Activated CD4-positive, alpha-beta T cell treated with anti-CD3 and anti-CD28 coated beads, Interleukin-2, amount 10 ng/mL, durations not matched to agents 24 days and 14 days (primary cell): ENCODE data around the gene DPYSL5. TPM values are rescaled to one million over a fixed set of nuclear protein-coding genes. Genes with fewer than 3 reads are reported as not detected.
A peak's percentile ranks its signal among the peaks of the same experiment; 100 is the strongest.

Experiments used
- DNase-seq: peaks from one replicate; pipeline ENCODE4 v3.0.0; 2022
- H3K27ac Mint-ChIP-seq: one replicate; pipeline ENCODE4 v1.8.0; 2022; ENCODE audit warnings: mild to moderate bottlenecking, mixed read lengths
- H3K27me3 Mint-ChIP-seq: one replicate; pipeline ENCODE4 v1.8.0; 2022; ENCODE audit warnings: mixed read lengths
- H3K36me3 Mint-ChIP-seq: one replicate; pipeline ENCODE4 v1.8.0; 2022; ENCODE audit warnings: low read depth, mild to moderate bottlenecking, mixed read lengths
- H3K4me1 Mint-ChIP-seq: one replicate; pipeline ENCODE4 v1.8.0; 2021; ENCODE audit warnings: mixed read lengths
- H3K4me3 Mint-ChIP-seq: one replicate; pipeline ENCODE4 v1.8.0; 2022; ENCODE audit warnings: mild to moderate bottlenecking, moderate library complexity, mixed read lengths
- H3K9me3 Mint-ChIP-seq: one replicate; pipeline ENCODE4 v1.8.0; 2021; ENCODE audit warnings: mixed read lengths
- intact Hi-C: fragments of 100-400 bp; cut with micrococcal nuclease; formaldehyde crosslinking; loops from one replicate; pipeline ENCODE4 v1.15.1; 2023
- total RNA-seq: library from RNA; stranded (reverse); gene quantifications from 2 replicates; pipeline ENCODE4 v1.2.3, GENCODE V29; 2022

The DPYSL5 gene
- total RNA-seq, 1 donor from 2014 or later = not detected

DNA sequence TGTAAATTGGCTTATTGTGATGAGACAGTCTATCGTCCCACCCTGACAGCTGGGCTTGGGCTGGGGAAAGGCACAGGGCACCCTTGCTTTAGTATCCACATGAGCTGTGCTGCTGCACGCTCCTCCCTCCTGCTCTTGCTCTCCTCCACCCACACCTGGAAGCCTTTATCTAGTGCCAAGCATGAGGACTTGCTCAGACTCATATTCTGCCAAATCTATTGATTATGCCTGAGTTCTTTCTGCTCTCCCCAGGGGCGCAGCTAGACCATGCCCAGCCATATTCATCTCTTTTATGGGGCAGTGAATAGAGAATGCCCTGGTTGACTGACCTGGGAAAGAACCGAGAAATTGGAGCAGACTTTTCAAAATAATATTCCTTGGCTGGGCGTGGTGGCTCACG lies 29.0 kb upstream of the DPYSL5 start:
- H3K27ac Mint-ChIP-seq = no peak overlapping the region
- H3K36me3 Mint-ChIP-seq = no peaks in the 10 kb centered on the region
- no peaks in the 10 kb centered on the region for H3K9me3 Mint-ChIP-seq
- H3K4me3 Mint-ChIP-seq = no peak overlapping the region
- DNase-seq = no peak
- H3K27me3 Mint-ChIP-seq = peaks cover 2% of the 10 kb centered on the region
- H3K4me1 Mint-ChIP-seq = no peaks in the 10 kb centered on the region
- intact Hi-C loops = no loop called here

DNA sequence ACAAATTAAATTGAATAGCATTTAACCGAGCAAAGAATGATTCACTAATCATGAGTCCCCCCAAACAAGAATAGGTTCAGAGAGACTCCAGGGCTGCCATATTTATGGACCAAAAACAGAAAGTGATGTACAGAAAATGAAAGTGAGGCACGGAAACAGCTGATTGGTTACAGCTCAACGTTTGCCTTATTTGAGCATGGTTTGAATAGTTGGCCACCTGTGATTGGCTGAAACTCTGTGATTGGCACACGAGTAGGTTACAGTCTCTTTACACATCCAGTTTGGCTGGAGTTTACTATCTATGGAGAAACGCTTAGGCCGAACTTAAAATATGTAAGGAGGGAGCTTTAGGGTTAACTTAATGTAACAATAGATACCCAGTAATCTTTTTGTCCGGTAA lies 27.0 kb upstream of the DPYSL5 start:
- no peak overlapping the region for H3K4me3 Mint-ChIP-seq
- no peaks in the 10 kb centered on the region for H3K9me3 Mint-ChIP-seq
- no peak for DNase-seq
- no peak overlapping the region for H3K27ac Mint-ChIP-seq
- H3K27me3 Mint-ChIP-seq = no peaks in the 10 kb centered on the region
- no peaks in the 10 kb centered on the region for H3K36me3 Mint-ChIP-seq
- intact Hi-C loops = no loop called here
- H3K4me1 Mint-ChIP-seq = no peaks in the 10 kb centered on the region

DNA sequence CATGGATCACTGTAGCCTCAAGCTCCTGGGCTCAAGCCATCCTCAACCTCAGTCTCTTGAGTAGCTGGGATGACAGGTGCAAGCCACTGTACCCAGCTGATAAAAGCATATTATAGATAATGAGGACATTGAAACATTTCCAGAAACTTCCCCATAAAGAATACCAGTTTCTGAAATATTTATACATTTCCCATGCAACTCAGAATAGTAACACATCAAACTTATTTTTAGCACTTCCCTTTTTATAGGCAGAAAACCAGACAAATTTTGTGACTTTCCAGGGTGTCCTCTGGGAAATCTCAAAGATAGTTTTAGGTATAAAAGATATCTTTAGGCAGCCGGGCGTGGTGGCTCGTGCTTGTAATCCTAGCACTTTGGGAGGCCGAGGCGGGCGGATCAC lies 25.1 kb upstream of the DPYSL5 start:
- no peak for DNase-seq
- H3K4me1 Mint-ChIP-seq = no peaks in the 10 kb centered on the region
- no peaks in the 10 kb centered on the region for H3K9me3 Mint-ChIP-seq
- no peaks in the 10 kb centered on the region for H3K36me3 Mint-ChIP-seq
- intact Hi-C loops = no loop called here
- H3K4me3 Mint-ChIP-seq = no peak overlapping the region
- H3K27ac Mint-ChIP-seq = no peak overlapping the region
- peaks cover 6% of the 10 kb centered on the region for H3K27me3 Mint-ChIP-seq

DNA sequence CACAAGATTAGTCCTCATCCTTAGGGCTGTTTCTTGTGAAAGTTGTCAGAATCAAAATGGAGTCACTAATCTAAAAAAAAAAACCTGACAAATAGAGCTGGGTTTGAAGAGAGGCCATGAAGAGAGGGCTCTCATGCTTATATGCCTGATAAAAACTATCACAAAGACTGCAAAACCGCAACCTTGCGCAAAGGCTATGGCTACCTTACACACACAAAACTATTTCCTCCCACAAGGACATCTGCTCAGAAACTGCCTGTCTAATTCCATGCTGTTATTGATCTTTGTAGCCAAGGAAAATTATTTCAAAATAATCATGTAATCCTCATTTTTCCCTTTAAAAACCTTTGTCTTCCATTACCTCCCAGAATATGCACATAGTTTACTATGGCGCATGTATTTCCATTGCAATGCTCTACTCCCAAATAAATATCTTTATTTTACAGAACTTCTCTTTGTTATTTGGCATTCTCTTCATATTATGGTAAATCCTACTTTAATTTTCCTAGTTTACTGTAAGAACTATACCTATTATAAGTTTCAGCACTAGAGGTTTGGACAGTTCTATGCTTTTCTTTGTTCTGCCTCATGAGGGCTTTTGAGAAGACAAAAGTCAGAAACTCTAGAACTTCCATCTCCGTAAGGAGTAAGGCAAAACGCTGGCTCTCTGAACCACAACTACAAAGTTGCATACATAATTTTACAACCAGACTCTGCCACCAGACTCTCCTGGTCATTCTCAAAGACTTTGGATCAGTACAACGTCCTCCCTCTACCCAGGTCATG lies 9.6 kb upstream of the DPYSL5 start:
- Mint-ChIP-seq H3K9me3 (no peaks in the 10 kb centered on the region), H3K36me3 (no peaks in the 10 kb centered on the region), H3K4me3 (no peak overlapping the region), H3K27me3 (peaks cover 52% of the 10 kb centered on the region), H3K27ac (no peak overlapping the region), H3K4me1 (no peaks in the 10 kb centered on the region)
- intact Hi-C loops = no loop called here
- DNase-seq = no peak

DNA sequence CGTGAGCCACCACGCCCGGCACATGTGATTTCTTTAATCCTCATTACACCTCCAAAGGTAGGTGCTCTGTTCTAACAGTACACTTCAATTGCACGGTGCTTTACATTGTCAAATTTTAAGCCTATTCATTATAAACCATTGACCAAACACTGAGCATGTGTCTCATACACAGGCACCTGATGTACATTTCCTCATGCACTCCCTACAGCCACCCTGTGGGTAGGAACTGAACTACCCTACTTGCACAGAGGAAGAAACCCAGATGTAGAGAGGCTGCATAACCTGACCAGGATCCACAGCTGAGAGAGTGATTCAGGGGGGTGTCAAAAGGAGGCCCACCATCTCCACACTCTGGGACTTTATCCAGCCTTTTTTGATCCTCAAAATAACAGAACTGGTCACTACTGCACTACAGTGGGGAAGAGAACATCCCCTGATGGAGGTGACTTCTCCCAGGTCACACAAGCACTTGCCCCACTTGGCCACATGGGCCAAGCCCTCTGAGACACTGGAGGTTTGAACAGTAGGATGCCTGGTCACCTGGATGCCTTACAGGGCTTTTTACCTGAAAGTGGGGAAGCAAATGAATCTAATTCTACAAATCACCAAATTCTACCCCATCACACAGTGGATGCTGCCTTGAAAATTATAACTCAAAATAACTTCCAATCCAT lies 6.9 kb upstream of the DPYSL5 start:
- Mint-ChIP-seq H3K36me3 (no peaks in the 10 kb centered on the region), H3K4me1 (no peaks in the 10 kb centered on the region), H3K27me3 (peaks cover 51% of the 10 kb centered on the region), H3K9me3 (no peaks in the 10 kb centered on the region), H3K27ac (no peak overlapping the region), H3K4me3 (no peak overlapping the region)
- intact Hi-C loops = loop anchor here (10.0 kb wide), 1 partner anchor 344 kb away; no protein-coding TSS in a partner anchor
- DNase-seq = no peak

DNA sequence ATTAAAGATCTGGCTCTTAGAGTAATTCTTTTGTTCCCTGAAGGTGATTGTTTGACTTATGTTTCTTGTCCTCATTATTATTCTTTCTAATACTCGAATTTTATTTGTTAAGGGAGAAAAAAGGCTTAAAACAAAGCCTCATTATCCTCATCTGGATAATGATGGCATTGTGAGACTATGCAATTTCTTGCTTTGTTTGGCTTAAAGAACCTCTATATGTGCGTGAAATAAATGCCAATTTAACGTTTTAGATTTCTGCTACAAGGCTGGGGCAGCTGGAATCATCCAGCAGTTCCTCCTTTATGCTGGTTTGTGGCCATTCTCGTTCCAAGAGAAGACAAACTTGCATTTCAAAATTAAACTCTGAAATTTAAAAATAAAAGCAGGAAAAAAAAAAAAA lies 4.9 kb upstream of the DPYSL5 start:
- no peak for DNase-seq
- no peaks in the 10 kb centered on the region for H3K9me3 Mint-ChIP-seq
- H3K27me3 Mint-ChIP-seq = peaks cover 61% of the 10 kb centered on the region
- no peak overlapping the region for H3K27ac Mint-ChIP-seq
- H3K4me3 Mint-ChIP-seq = no peak overlapping the region
- H3K36me3 Mint-ChIP-seq = no peaks in the 10 kb centered on the region
- intact Hi-C loops = loop anchor here (10.0 kb wide), 1 partner anchor 342 kb away; no protein-coding TSS in a partner anchor
- H3K4me1 Mint-ChIP-seq = peaks cover 2% of the 10 kb centered on the region

DNA sequence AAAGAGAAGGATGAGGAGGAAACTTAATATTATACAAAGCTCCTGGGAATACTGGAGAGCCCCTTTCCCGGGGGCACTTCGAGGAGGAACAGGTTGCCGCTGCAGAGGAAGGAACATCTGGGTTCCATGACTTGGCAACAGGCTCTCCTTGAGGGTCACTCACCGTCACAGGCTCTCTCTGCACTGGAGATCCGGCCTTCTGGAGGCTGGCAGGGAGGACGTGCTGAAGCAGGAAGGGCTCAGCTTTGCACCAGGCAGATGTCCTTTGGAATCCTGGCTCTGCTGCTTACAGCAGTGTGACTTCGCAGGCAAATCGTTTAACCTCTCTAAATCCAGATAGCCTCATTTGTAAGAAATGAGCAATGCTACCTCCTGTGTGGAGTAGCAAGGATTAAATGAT lies 2.9 kb upstream of the DPYSL5 start:
- H3K36me3 Mint-ChIP-seq = no peaks in the 10 kb centered on the region
- intact Hi-C loops = loop anchor here (5.0 to 10.0 kb wide), 2 partner anchors 340 to 417 kb away; partner anchors contain the start of gene SLC30A3
- no peak overlapping the region for H3K27ac Mint-ChIP-seq
- H3K4me1 Mint-ChIP-seq = peaks cover 5% of the 10 kb centered on the region
- DNase-seq = no peak
- H3K9me3 Mint-ChIP-seq = no peaks in the 10 kb centered on the region
- H3K27me3 Mint-ChIP-seq = peaks cover 51% of the 10 kb centered on the region
- no peak overlapping the region for H3K4me3 Mint-ChIP-seq

DNA sequence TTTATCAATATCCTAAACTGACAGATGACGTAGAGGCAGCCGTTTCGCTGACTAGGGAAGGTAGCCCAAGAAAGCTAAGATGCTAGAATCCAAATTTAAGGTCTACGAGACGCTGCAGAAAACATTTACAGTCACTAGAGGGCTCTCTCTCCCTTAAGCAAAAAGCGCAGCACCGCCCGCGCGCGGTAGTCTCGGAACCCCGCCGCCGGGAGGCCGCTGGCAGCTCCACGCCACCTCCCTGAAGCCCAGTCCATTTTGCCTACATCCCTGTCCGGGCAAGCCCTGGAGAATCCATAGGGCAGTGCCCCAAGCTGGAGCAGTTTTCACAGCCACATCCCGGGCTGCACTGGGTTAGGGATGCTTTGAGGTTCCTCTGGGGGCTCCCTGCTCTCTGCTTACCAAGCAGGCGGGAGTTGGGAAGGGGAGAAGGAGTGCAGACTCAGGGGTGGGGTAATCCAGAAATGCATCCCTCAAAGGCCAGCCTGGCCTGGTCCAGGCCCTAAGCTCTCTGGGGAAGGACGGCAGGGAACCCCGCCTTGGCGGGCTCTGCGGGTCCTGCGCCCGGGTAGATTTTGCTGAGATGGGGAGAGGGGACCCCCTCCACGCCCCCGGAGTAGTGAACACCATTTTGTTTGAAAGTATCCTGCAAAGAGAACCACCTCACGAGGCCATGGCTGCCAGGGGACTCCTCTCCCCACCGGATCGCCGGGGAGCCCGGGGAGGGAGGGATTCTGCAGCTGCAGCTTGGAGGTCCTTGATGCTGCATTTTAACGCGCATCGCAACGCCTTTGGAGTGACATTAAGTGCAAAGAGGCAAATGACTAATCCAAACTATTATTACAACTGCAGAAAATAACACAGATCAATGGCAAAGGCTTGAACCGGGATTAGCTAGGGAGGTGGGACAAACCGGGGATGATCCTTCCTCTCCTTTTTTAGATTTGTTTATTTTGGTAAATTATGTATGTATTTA lies 1.3 kb upstream of the DPYSL5 start:
- intact Hi-C loops = loop anchor here (1.0 to 10.0 kb wide), 5 partner anchors 76 to 416 kb away; partner anchors contain the start of gene SLC30A3
- Mint-ChIP-seq H3K27ac (no peak overlapping the region), H3K4me3 (peak overlapping the region; percentile 51), H3K36me3 (no peaks in the 10 kb centered on the region), H3K9me3 (no peaks in the 10 kb centered on the region), H3K27me3 (peaks cover 55% of the 10 kb centered on the region), H3K4me1 (peaks cover 5% of the 10 kb centered on the region)
- DNase-seq = peak; percentile 88

DNA sequence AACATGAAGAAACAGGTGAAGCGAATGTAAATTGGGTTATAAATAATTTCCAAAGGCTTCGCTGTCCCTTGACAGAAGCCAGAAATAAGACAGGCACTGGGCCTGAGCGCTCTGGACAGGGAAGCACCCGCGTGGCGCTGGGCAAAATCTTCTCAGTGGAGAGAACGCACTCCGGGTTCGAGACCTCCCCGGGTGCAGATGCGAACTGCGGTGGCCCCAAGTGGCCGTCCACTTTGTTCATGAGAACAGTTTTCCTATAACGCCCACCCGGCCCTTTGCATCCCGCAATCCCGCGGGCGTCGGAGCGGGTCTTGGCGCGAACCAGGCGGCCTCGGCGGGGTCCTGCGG lies 651 bp upstream of the DPYSL5 start:
- Mint-ChIP-seq H3K27ac (no peak overlapping the region), H3K9me3 (no peaks in the 10 kb centered on the region), H3K27me3 (peaks cover 60% of the 10 kb centered on the region), H3K4me3 (peak overlapping the region; percentile 51), H3K36me3 (no peaks in the 10 kb centered on the region), H3K4me1 (peaks cover 5% of the 10 kb centered on the region)
- peak; percentile 54 for DNase-seq
- intact Hi-C loops = loop anchor here (2.0 to 10.0 kb wide), 3 partner anchors 170 to 415 kb away; partner anchors contain the start of gene SLC30A3

DNA sequence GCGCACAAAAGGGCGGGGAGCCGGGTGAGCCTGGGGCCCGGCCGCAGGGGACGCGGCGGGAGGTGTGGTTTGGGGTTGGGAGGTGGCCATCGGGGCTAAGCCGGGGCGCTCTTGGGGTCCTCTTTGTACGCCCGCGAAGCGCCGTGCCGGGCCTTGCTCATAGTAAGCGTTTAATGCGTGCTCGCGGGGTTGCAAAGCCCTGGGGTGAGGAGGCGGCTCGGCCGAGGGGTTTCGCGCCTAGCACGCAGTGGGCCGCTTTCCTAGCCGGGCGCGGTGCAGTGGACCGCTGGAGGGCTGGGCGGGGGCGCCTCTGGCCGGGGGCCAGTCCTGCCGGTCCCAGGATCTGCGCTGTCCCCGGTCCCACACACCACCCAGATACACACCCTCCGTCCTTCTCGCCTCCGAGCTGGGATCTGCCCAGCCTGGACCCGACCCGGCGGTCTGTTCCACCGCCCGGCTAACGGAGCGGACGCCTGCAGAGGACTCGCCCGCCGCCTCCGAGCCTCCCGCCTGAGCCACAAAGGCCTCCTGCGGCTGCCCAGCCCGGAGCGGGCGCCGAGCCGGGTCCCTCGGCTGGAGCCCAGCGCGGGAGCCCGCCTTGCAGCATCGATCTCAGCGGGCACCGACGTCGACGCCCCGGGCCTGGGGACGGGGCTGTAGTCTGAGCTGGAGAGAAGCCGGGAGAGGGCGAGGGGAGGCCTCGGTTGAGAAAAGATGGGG lies 564 bp downstream of the DPYSL5 start:
- H3K9me3 Mint-ChIP-seq = no peaks in the 10 kb centered on the region
- intact Hi-C loops = loop anchor here (5.0 to 10.0 kb wide), 2 partner anchors 336 to 414 kb away; partner anchors contain the start of gene SLC30A3
- H3K36me3 Mint-ChIP-seq = no peaks in the 10 kb centered on the region
- H3K27ac Mint-ChIP-seq = no peak overlapping the region
- peak; percentile 68 for DNase-seq
- H3K4me3 Mint-ChIP-seq = peak overlapping the region; percentile 75
- H3K27me3 Mint-ChIP-seq = peaks cover 65% of the 10 kb centered on the region
- peaks cover 5% of the 10 kb centered on the region for H3K4me1 Mint-ChIP-seq

DNA sequence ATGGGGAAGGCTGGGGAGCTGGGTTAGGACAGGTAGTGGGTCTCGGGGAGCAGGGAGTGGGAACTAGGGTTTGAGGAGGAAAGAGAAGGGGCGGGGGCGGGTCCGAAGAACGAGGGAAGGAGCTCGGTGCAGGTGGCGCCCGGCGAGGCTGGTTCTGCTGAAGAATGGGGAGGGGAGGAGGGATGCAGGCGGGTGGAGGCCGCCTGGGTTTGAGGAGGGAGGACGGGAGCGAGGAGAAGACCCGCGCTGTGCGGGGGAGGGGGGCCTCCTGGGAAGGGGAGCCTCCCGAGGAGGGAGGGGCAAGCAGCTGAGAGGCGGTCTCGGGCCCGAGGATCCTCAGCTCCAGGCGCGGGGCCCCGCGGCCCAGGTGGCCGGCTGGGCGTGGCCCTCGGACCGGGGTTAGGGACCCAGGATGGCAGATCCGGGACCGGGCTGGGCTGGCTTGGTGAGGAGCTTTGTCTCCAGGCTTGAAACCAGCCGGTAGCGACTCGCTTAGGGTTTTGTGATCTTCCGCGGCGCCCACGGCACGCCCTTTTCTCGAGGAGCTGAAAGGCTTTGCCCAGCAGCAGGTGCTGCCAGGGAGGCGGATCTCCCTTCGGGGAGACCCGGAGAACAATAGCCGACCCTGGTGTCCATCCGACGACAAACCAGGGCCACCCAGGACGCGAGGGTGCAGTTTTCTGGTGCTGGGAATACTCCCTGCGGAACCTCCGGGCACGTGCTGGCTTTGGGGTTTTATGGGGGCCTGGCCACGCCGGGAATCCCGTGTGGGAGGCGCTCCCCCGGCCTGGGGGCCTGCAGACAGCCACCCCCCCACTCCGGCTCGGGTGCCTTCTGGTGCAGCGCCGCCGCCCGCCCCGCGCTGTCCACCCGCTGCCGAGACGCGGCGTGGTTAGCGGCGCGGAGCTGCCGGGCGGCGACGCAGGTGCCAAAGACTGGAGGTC lies 1.4 kb downstream of the DPYSL5 start:
- H3K4me1 Mint-ChIP-seq = peaks cover 5% of the 10 kb centered on the region
- H3K27me3 Mint-ChIP-seq = peaks cover 63% of the 10 kb centered on the region
- no peak overlapping the region for H3K27ac Mint-ChIP-seq
- H3K9me3 Mint-ChIP-seq = no peaks in the 10 kb centered on the region
- no peaks in the 10 kb centered on the region for H3K36me3 Mint-ChIP-seq
- intact Hi-C loops = loop anchor here (5.0 to 10.0 kb wide), 2 partner anchors 335 to 413 kb away; partner anchors contain the start of gene SLC30A3
- peak overlapping the region; percentile 75 for H3K4me3 Mint-ChIP-seq
- DNase-seq = peak; percentile 63

DNA sequence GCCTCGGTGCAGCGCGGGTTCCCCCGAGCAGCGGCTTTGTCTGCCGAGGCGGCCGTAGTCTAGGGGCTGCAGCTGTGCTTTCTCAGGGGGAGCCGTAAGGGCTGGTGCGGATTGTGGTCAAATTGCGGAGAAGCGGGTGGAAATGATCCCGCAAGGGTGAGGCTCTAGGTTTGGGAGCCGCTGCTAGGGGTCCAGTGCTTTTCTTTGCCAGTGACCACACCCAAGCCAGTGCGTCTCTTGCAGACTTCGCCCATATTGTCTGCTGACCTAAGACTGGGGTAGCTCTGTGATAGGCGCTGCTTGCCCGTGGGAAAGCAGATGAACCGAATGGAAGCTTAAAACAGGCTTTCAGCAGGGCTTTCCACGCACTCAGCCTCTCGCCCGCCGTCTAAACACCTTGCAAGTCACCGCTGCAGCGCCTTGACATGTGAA lies 2.1 kb downstream of the DPYSL5 start:
- H3K9me3 Mint-ChIP-seq = no peaks in the 10 kb centered on the region
- peaks cover 60% of the 10 kb centered on the region for H3K27me3 Mint-ChIP-seq
- no peak overlapping the region for H3K27ac Mint-ChIP-seq
- no peak overlapping the region for H3K4me3 Mint-ChIP-seq
- H3K4me1 Mint-ChIP-seq = peaks cover 5% of the 10 kb centered on the region
- DNase-seq = no peak
- no peaks in the 10 kb centered on the region for H3K36me3 Mint-ChIP-seq
- intact Hi-C loops = loop anchor here (5.0 to 10.0 kb wide), 2 partner anchors 335 to 412 kb away; partner anchors contain the start of gene SLC30A3
